Mesenchymal stem cell (in vitro differentiated cells and primary cell): ENCODE data around the gene ATP1B2.
"Not testable (repeated sequence)": the region's sequence is repeated elsewhere in the genome, so short reads cannot be mapped to it uniquely, and the experiment has no call there.

Source experiments
- DNase-seq: peaks from one replicate; pipeline ENCODE4 v3.0.0-alpha.2; 2013
- H2AFZ ChIP-seq: one replicate; pipeline ENCODE4 v1.6.1; 2013; ENCODE audit warnings: low read depth, mild to moderate bottlenecking, control low read depth, inconsistent platforms, low read length, moderate library complexity
- H2AK5ac ChIP-seq: 2 replicates; pipeline ENCODE4 v1.6.1; 2013; ENCODE audit warnings: low read length, moderate library complexity, mild to moderate bottlenecking, inconsistent platforms; ENCODE audit not compliant: severe bottlenecking
- H2BK120ac ChIP-seq: one replicate; pipeline ENCODE4 v1.6.1; 2013; ENCODE audit warnings: low read depth, mild to moderate bottlenecking, inconsistent platforms, low read length, moderate library complexity
- H2BK12ac ChIP-seq, 2 experiments: one replicate each; pipeline ENCODE4 v1.6.1; 2013; ENCODE audit warnings: inconsistent platforms in 2 of 2, low read length in 2 of 2, mild to moderate bottlenecking in 2 of 2, moderate library complexity in 2 of 2, control low read depth in 1 of 2
- H2BK15ac ChIP-seq: one replicate; pipeline ENCODE4 v1.6.1; 2013; ENCODE audit warnings: mild to moderate bottlenecking, low read depth, inconsistent platforms; ENCODE audit not compliant: poor library complexity, severe bottlenecking
- H2BK5ac ChIP-seq: 2 replicates; pipeline ENCODE4 v1.6.1; 2013; ENCODE audit warnings: low read depth, mild to moderate bottlenecking, low read length, control low read depth, inconsistent platforms; ENCODE audit not compliant: poor library complexity, severe bottlenecking
- H3K14ac ChIP-seq, 2 experiments: one replicate each; pipeline ENCODE4 v1.6.1; 2013; ENCODE audit warnings: inconsistent platforms in 2 of 2, low read length in 2 of 2, control low read depth in 1 of 2, mild to moderate bottlenecking in 1 of 2, moderate library complexity in 1 of 2
- H3K18ac ChIP-seq, 2 experiments: one replicate each; pipeline ENCODE4 v1.6.1; 2013; ENCODE audit warnings: inconsistent platforms in 2 of 2, low read length in 2 of 2, control low read depth in 1 of 2, low read depth in 1 of 2, mild to moderate bottlenecking in 1 of 2
- H3K23ac ChIP-seq, 2 experiments: one replicate each; pipeline ENCODE4 v1.6.1; 2013; ENCODE audit warnings: inconsistent platforms in 2 of 2, low read length in 2 of 2, mild to moderate bottlenecking in 2 of 2, moderate library complexity in 2 of 2, control low read depth in 1 of 2
- H3K27ac ChIP-seq: 2 replicates; pipeline ENCODE4 v1.5.1; 2013; ENCODE audit warnings: mild to moderate bottlenecking, moderate library complexity, low read length, control low read depth, inconsistent platforms; ENCODE audit not compliant: poor library complexity, severe bottlenecking
- H3K27me3 ChIP-seq, 2 experiments: 2 replicates each; pipeline versions ENCODE4 v1.6.1 to v1.7.0; 2013; ENCODE audit warnings: low read length in 2 of 2, mild to moderate bottlenecking in 2 of 2, moderate library complexity in 2 of 2, control low read depth in 1 of 2, inconsistent platforms in 1 of 2; ENCODE audit not compliant: control insufficient read depth in 1 of 2, insufficient read depth in 1 of 2
- H3K36me3 ChIP-seq, 2 experiments: 2 replicates each; pipeline versions ENCODE4 v1.6.1 to v1.7.0; 2013; ENCODE audit warnings: low read length in 2 of 2, control low read depth in 1 of 2, inconsistent platforms in 1 of 2, low read depth in 1 of 2, mild to moderate bottlenecking in 1 of 2; ENCODE audit not compliant: insufficient read depth in 2 of 2, control insufficient read depth in 1 of 2
- H3K4ac ChIP-seq, 2 experiments: one replicate each; pipeline ENCODE4 v1.6.1; 2013; ENCODE audit warnings: inconsistent platforms in 2 of 2, low read length in 2 of 2, mild to moderate bottlenecking in 2 of 2, moderate library complexity in 2 of 2, control low read depth in 1 of 2, low read depth in 1 of 2
- H3K4me1 ChIP-seq: 2 replicates; pipeline ENCODE4 v1.6.1; 2013; ENCODE audit warnings: low read depth, low read length, control low read depth; ENCODE audit not compliant: control insufficient read depth, insufficient read depth
- H3K4me2 ChIP-seq: 2 replicates; pipeline ENCODE4 v1.6.1; 2013; ENCODE audit warnings: low read length, mild to moderate bottlenecking, inconsistent platforms; ENCODE audit not compliant: poor library complexity, severe bottlenecking
- H3K4me3 ChIP-seq, 2 experiments: 2 replicates each; pipeline versions ENCODE4 v1.5.1 to v1.7.0; 2013; ENCODE audit warnings: low read length in 2 of 2, mild to moderate bottlenecking in 2 of 2, control low read depth in 1 of 2, low read depth in 1 of 2; ENCODE audit not compliant: insufficient read depth in 1 of 2
- H3K79me1 ChIP-seq: replicated peaks from 2 replicates; pipeline ENCODE4 v1.6.1; 2013; ENCODE audit warnings: mild to moderate bottlenecking, control low read depth, low read length, inconsistent platforms; ENCODE audit not compliant: poor library complexity, severe bottlenecking
- H3K9ac ChIP-seq: 2 replicates; pipeline ENCODE4 v1.7.0; 2013; ENCODE audit warnings: mild to moderate bottlenecking, low read length, moderate library complexity
- H3K9me3 ChIP-seq: 2 replicates; pipeline ENCODE4 v1.7.0; 2013; ENCODE audit warnings: mild to moderate bottlenecking, low read length; ENCODE audit not compliant: control insufficient read depth
- H4K8ac ChIP-seq: one replicate; pipeline ENCODE4 v1.6.1; 2013; ENCODE audit warnings: inconsistent platforms, mild to moderate bottlenecking, low read length, moderate library complexity
- H4K91ac ChIP-seq: one replicate; pipeline ENCODE4 v1.6.1; 2013; ENCODE audit warnings: mild to moderate bottlenecking, low read length, inconsistent platforms
- WGBS: methylation state at CpG from one replicate; pipeline ENCODE4 v1.1.7; 2013; ENCODE audit warnings: mixed read lengths; 5-methylcytosine and 5-hydroxymethylcytosine counted together

ATP1B2 gene

GRCh38 chr17:7636163-7636562, 14.6 kb upstream of the ATP1B2 start:
- Histone ChIP-seq H3K4me2 (no peak overlapping the region), H4K8ac (no peak overlapping the region), H3K79me1 (no peaks in the 10 kb centered on the region), H3K4ac (no peak overlapping the region), H2BK12ac (no peak overlapping the region), H3K18ac (no peak overlapping the region), H3K9me3 (no peaks in the 10 kb centered on the region), H2AK5ac (no peak overlapping the region), H3K36me3 (no peaks in the 10 kb centered on the region), H3K4me1 (peaks cover 2% of the 10 kb centered on the region), H3K23ac (no peak overlapping the region), H3K27me3 (peaks cover 4 to 6% of the 10 kb centered on the region in 2 experiments), H4K91ac (no peak overlapping the region), H2BK15ac (peak overlapping the region; percentile 7), H3K27ac (no peak overlapping the region), H3K9ac (no peak overlapping the region), H3K14ac (no peak overlapping the region), H3K4me3 (no peak overlapping the region), H2AFZ (no peak overlapping the region), H2BK5ac (no peak overlapping the region), H2BK120ac (no peak overlapping the region)
- DNase-seq, result no peak
- 79% methylated on average over 5 of the region's 5 CpGs for WGBS

- Histone ChIP-seq H4K8ac (no peak overlapping the region), H2BK5ac (no peak overlapping the region), H3K27me3 (peaks cover 8 to 12% of the 10 kb centered on the region in 2 experiments), H3K4me1 (no peaks in the 10 kb centered on the region), H2AFZ (no peak overlapping the region), H2BK15ac (no peak overlapping the region), H3K23ac (no peak overlapping the region), H3K9ac (no peak overlapping the region), H3K9me3 (no peaks in the 10 kb centered on the region), H3K14ac (no peak overlapping the region), H2BK12ac (no peak overlapping the region), H2BK120ac (no peak overlapping the region), H3K18ac (no peak overlapping the region), H3K4me3 (no peak overlapping the region), H3K79me1 (no peaks in the 10 kb centered on the region), H3K4ac (no peak overlapping the region), H3K36me3 (no peaks in the 10 kb centered on the region), H4K91ac (no peak overlapping the region), H3K27ac (no peak overlapping the region), H3K4me2 (no peak overlapping the region), H2AK5ac (no peak overlapping the region)
- DNase-seq, result no peak
- 97% methylated on average over 20 of the region's 26 CpGs for WGBS
Observed at GRCh38 chr17:7640783-7641182, 9.9 kb upstream of the ATP1B2 start.

GRCh38 chr17:7641635-7642034, 9.1 kb upstream of the ATP1B2 start:
- not testable (repeated sequence) for H3K79me1 ChIP-seq, H3K18ac ChIP-seq, H2AFZ ChIP-seq, H3K27ac ChIP-seq, H4K91ac ChIP-seq, H3K4me1 ChIP-seq, H3K14ac ChIP-seq, H3K9me3 ChIP-seq, H2AK5ac ChIP-seq, H2BK120ac ChIP-seq, H3K4me3 ChIP-seq, H2BK5ac ChIP-seq, H3K9ac ChIP-seq, H3K4me2 ChIP-seq, H3K4ac ChIP-seq, H2BK12ac ChIP-seq, DNase-seq, H3K36me3 ChIP-seq, H4K8ac ChIP-seq, H2BK15ac ChIP-seq, H3K23ac ChIP-seq
- H3K27me3 ChIP-seq, result peaks cover 13 to 16% of the 10 kb centered on the region in 2 experiments
- WGBS, result 64% methylated on average over 7 of the region's 7 CpGs

- no peak overlapping the region for H3K9ac ChIP-seq
- H3K4me2 ChIP-seq, result no peak overlapping the region
- 92% methylated on average over 4 of the region's 4 CpGs for WGBS
- H2BK120ac ChIP-seq, result no peak overlapping the region
- H3K14ac ChIP-seq, result no peak overlapping the region
- no peak overlapping the region for H2BK15ac ChIP-seq
- no peaks in the 10 kb centered on the region for H3K79me1 ChIP-seq
- no peak overlapping the region for H2BK12ac ChIP-seq
- no peak overlapping the region for H4K8ac ChIP-seq
- H2AK5ac ChIP-seq, result no peak overlapping the region
- no peak overlapping the region for H3K4ac ChIP-seq
- no peak for DNase-seq
- no peak overlapping the region for H3K23ac ChIP-seq
- no peak overlapping the region for H2AFZ ChIP-seq
- no peak overlapping the region for H3K18ac ChIP-seq
- H3K9me3 ChIP-seq, result no peaks in the 10 kb centered on the region
- H3K4me1 ChIP-seq, result no peaks in the 10 kb centered on the region
- no peak overlapping the region for H4K91ac ChIP-seq
- H3K27ac ChIP-seq, result no peak overlapping the region
- H3K4me3 ChIP-seq, result no peak overlapping the region
- H3K27me3 ChIP-seq, result peaks cover 24 to 34% of the 10 kb centered on the region in 2 experiments
- H3K36me3 ChIP-seq, result no peaks in the 10 kb centered on the region
- no peak overlapping the region for H2BK5ac ChIP-seq
Observed at GRCh38 chr17:7644775-7645174, 6.0 kb upstream of the ATP1B2 start.
